Ureter (tissue), 1 donor: Measurements from ENCODE around the gene POLR2B. TPM values are rescaled to one million over a fixed set of nuclear protein-coding genes. Genes with fewer than 3 reads are reported as not detected.
A peak's percentile ranks its signal among the peaks of the same experiment; 100 is the strongest.
"Not testable (repeated sequence)": the region's sequence is repeated elsewhere in the genome, so short reads cannot be mapped to it uniquely, and the experiment has no call there.

Source experiments
- DNase-seq: peaks from one replicate; pipeline ENCODE4 v3.0.0-alpha.2; 2020; ENCODE audit warnings: low spot score
- total RNA-seq: library from RNA; stranded (reverse); gene quantifications from one replicate; pipeline ENCODE4 v1.2.4, GENCODE V29; 2023
- donor health status: DM: yes; HTN: yes; CAD: no.

Gene POLR2B
- 84.2 TPM for total RNA-seq

DNA sequence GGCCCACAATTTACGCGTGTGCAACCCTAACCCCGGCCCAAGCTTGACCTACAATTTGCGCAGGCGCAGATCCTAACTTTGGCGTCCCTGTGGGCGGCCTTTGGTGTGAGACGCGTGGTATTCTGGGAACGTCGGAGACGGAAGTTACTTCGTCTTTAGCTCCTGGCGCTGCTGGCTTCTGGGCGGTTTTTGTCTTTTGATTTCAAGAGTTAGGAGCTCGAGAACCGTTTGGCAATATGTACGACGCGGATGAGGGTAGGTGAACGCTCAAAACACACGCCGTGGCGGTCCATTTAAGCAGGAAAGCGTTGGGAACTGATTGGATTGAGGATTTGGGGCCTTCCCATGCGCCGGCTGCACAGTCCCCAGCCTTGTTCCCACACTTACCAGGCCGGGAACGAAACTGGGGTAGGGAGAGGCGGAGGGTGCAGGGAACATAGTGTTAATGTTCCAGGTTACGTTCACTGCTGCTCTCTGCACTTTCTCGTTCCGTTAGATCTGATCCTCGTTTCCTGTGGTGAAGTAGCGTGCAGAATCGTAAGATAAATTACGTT, at the start of gene POLR2B:
Gene POLR2B (plus strand): TSS at position 147 of the 554 bp plus-strand sequence. CDS start 90 bp downstream, at position 237.
- DNase-seq: peak; percentile 96

DNA sequence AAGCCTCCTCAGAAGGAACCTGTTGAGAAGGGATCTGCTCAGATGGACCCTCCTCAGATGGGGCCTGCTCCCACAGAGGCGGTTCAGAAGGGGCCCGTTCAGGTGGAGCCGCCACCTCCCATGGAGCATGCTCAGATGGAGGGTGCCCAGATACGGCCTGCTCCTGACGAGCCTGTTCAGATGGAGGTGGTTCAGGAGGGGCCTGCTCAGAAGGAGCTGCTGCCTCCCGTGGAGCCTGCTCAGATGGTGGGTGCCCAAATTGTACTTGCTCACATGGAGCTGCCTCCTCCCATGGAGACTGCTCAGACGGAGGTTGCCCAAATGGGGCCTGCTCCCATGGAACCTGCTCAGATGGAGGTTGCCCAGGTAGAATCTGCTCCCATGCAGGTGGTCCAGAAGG, 48.1 kb upstream of the POLR2B start:
- DNase-seq: no peak

DNA sequence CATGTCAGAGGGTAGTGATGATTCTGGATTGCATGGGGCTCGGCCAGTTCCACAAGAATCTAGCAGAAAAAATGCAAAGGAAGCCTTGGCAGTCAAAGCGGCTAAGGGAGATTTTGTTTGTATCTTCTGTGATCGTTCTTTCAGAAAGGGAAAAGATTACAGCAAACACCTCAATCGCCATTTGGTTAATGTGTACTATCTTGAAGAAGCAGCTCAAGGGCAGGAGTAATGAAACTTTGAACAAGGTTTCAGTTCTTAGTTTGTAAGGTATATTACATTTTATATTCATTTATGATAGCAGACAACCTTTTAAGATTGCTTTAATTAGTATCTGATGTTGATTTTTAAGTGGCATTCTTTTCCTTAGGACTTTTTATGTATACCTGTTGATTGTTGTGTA, 46.8 kb upstream of the POLR2B start:
- DNase-seq: no peak

DNA sequence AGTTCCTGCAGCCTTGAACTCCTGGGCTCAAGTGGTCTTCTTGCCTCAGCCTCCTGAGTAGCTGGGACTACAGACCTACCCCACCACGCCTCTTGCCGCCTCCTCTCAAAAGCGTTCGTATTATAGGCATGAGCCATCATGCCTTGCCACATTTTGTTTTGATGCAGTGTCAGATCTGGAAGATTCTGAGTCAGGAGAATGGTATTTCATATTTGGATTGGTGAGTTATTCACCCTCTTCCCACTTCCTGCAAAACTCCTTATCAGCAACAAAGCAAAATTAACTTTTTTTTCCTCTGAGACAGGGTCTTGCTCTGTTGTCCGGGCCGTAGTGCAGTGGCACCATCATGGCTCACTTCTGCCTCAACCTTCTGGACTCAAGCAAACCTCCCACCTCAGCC, 41.4 kb upstream of the POLR2B start:
- no peak for DNase-seq

DNA sequence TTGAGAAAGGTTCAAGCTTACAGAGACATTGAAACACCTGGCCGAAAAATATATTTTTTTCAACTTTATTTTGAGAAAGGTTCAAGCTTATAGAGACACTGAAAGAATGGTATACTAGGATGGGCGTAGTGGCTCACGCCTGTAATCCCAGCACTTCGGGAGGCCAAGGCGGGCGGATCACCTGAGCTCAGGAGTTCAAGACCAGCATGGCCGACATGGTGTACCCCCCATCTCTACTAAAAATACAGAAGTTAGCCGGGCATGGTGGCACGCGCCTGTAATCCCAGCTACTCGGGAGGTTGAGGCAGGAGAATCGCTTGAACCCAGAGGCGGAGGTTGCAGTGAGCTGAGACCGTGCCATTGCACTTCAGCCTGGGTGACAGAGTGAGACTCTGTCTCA, 38.9 kb upstream of the POLR2B start:
- DNase-seq: not testable (repeated sequence)

DNA sequence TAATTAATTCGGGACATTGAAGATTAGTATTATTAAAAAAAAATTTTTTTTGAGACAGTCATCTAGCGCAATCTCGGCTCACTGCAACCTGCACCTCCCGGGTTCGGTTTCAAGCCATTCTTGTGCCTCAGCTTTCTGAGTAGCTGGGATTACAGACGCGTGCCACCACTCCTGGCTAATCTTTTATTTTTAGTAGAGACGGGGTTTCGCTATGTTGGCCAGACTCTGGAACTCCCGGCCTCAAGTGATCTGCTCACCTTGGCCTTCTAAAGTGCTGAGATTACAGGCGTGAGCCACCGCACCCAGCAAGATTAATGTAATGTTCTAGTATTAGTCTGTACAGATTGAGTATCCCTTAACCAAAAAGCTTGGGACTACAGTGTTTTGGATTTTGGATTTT, 38.3 kb upstream of the POLR2B start:
- no peak for DNase-seq

DNA sequence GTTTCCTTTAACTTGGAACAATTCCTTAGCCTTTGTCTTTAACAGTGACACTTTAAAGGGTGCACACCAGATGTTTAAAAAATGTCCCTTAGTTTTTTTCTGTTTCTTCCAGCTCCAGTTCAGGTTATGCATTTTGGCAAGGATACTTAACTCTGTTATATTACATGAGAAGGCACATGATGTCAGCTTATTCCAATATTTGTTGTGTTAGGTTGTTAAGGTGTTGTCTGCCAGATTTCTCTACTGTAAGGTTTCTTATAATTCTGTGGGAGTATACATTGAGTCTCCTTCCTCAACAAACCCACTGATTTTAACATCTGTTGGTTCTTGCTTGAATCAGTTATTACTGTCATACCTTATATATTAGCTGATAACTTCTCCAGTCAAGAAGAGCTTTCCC, 37.7 kb upstream of the POLR2B start:
- no peak for DNase-seq

DNA sequence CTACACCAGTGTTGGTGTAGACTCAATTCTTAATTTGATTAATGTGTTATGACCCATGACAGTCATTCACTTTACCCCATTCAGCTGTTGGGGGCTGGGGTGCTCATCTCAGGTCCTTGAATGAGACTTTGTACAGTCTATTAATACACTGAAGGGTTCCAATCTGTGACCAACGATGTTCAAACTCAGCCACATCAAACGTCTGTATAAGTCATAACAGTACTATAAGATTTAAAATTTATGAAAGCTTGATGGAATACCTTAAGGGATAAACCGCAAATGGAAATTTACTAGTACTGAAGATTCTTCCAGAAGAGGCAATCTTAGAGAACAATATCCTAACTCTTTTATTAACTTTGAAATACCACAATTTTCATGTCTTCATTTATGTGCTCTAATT, 37.3 kb upstream of the POLR2B start:
- no peak for DNase-seq

DNA sequence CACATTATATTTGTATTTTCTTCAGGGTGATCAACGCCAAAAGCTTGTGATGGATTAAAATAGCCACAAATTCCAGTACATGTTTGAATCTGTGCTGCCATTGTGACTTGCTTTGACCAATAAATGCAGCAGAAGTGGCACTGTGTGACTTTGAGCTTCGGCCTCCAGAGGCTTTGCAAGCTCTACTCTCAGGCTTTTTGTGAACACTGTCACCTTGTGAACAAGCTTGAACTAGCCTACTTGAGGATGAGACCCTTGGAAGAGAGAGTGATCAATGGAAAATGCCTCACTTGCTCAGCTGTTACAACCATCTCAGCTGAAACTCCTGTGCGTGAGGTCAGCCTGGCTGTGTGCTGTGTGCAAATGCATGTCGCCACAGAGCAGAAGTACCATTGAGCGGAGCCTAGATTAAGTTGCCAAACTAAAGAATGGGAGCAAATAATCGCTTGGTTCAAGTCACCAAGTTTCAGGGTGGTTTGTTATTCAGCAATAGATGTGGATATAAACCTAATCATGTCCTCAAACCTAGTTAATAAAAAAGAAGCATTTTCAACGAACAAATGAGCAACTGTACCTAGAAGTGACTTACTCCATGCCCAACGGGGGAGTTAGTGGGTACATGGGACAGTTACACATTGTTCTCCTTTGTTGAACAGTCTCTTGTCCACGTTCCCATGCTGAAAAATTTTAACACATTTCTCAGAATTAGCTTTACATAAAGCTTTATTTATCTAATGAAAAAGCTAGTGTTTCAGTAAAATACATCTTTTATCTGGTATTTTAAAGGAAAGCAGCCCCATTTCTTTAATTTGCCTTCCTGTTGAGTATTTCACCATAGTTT, 24.8 kb upstream of the POLR2B start:
- DNase-seq: no peak

DNA sequence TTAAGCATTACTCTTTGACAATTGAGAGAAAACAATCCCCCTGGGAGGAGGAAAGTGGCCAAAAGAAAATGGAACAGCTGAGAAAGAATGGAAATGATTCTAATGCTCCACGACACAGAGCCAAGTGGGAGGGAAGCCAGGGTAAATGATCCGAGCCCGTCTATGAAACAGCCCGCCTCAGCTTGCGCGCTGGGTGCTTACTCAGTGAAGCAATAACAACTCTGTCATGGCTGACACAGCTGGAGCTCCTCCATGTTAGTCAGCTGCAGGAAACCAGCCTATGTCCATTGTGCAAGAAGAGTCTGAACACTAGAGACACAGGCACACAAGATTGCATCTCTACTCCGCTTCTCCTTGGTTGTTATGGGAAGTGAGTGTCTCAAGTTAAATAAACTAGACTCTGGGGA, 20.6 kb upstream of the POLR2B start:
- DNase-seq: peak; percentile 81

DNA sequence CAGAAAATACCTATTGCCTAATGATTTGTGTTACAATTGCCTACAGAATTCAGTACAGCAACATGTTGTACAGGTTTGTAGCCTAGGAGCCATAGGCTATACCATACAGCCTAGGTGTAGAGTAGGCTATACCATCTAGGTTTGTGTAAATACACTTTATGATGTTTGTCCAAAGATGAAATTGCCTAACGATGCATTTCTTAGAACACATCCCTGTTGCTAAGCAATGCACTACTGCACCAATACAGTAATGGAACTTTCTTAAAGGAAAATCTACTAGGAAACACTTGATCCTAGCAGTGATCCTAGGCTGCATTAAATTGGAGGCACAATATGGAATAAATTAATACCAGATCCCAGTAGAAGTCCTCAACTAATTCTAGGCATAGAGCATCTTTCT, 19.6 kb upstream of the POLR2B start:
- DNase-seq: no peak

DNA sequence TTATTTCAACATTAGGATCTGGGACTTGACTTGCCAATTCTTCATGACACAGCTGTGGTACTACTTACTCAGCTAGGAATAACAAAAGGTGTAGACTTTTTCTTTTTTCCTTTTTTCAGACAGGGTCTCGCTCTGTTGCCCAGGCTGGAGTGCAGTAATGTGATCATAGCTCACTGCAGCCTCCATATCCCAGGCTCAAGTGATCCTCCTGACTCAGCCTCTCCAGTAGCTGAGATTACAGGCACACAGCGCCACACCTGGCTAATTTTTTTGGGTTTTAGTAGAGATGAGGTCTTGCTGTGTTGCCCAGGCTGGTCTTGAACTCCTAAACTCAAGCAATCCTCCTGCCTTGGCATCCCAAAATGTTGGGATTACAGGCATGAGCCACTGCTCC, 17.6 kb upstream of the POLR2B start:
- DNase-seq: no peak

DNA sequence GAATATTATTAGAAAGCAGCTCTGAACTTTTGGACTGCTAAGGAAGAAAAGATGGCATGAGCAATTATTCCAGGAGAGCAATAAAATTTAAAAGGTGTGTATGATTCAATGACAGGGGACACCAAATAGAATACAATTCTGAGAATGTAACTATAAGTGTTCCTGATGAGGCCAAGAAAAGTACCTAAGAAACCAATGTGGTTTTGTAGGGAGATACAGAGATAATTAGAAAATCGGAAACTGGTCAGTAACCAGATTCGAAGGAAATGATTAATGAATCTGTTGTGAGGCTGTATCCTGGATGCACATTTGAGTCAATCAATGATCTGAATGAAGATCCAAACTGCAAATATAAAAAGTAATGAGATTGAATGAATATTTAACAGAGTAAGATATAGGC, 7.3 kb upstream of the POLR2B start:
- no peak for DNase-seq

DNA sequence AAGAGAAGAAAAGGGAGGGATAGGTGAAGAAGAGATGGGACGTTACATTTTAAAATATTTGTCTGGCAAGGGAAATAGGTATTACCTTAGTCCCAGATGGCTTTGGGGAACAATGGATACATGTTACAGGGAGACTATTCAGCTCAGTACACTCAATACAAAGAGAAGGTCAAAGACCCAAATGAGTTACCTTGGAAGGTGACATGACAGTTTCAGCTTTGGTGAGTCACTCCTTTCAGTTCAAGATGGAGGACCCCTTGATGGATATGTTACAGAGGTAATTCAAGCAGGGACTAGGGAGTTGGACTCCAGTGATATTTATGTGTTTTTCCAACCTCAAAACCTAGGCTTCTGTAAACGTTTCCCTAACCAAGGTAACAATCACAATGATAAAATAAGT, 6.3 kb upstream of the POLR2B start:
- no peak for DNase-seq

DNA sequence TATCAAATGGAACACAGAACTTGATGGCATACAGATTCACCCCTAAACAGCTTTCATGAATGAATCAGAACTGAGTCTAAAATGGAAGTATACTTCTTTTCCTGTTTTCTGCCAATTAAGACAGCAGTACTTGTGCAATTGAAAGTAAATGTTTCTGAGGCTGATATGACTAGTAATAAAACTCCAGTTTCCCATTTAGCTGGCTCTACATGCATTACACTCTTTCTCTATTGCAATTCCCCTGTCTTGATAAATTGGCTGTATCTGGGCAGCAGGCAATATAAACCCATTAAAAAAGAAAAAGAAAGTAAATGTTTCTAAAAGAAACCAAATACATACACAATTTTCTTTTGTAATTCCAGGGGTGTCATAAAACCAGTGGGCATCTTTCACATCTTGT, 5.9 kb upstream of the POLR2B start:
- DNase-seq: no peak

DNA sequence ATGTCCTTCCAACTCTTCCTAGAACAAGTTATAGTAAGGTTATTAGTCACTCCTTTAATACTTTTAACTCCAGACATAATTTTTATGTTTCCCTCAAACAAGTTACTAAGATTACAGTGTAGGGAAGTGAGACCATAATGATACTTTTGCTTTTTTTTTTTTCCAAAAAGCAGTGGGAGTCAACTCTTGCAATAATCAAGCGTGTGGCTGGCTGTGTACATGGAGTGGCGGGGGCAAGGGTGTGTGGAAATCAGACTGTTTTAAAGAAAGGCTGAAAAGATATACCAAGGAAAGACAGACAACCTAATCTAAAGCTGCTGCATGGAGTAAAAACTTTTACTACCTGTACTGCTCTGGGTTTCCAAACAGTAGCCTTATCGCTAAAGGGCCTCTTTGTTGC, 5.4 kb upstream of the POLR2B start:
- DNase-seq: no peak

DNA sequence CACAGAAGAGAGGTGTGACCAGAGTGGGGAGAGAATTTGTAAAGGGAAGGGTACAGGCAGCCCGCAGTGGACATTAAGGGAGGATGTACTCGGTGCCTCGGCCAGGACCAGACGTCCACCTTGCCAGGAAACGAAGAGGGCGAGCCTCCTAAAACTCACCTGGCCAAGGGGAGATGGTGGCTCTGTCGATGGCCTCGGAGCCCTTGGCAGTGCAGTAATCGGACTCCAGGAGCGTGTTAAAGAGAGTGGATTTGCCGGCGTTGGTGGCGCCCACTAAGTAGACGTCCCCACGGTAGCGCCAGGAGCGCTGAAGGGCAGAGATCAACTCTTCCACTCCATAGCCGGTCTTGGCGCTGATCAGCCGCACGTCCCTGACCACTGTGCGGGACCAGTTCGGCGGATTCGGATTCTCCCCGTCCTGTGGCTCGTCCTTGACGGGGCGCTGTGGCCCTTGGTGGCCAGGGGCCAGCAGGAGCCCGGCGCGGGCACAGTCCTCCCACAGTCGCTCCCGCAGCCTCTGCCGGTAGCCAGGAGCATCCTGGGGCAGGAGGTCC, 2.3 kb upstream of the POLR2B start:
- no peak for DNase-seq

DNA sequence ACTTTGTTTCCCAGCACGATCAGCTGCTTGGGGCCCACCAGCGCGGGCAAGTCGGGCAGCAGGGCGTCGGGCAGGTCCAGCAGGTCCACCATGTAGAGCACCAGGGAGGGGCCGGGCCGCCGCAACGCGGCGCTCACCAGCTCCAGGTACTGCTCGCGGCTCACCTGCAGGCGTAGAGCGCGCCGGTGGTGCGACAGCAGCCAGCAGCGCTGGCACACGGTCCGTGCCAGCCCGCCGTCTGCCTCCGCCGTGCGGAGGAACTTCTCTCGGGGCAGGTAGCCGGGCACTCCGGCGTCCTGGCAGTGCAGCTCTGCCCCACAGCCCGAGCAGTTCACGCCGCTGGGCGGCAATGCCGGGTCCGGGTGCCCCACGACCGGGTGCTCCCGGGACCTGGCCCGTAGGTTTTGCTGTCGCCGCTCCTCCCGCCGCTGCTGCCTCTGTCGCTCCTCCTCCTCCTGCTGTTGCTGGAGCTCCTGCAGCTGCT, 1.8 kb upstream of the POLR2B start:
- DNase-seq: peak; percentile 73

DNA sequence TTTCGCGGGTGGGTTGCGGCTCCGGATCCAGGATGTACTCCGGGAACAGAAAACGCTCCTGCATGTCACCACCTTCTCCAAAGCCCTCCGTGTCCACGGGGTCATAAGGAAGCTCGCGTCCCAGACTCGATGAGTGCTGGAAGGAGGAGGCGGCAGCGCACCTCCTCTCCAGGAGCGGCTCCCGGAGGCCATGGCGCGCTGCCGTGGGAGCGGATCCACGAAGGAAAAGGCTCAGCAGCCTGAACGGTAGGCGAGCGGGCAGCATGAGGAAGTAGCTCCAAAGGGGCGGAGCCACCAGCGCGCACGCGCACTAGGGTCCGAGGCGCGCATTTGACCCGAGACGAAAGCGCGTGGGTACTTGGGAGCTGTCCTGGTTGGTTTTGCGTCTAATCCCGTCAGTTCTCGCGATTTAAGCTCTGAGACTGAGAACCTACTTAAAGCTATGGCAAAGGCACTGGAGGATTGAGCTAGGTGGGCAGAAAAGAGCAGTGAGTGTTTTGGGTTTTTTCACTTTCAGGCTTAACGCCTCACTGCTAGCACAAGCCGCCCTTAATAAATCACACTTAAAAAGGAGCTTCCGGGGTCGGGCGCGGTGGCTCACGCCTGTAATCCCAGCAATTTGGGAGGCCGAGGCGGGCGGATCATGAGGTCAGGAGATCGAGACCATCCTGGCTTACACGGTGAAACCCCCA, 1.2 kb upstream of the POLR2B start, which contains the start of gene NOA1:
Gene NOA1 (minus strand): TSS at position 286 of the 692 bp plus-strand sequence. CDS start 21 bp downstream, at position 265.
- DNase-seq: peak; percentile 98

DNA sequence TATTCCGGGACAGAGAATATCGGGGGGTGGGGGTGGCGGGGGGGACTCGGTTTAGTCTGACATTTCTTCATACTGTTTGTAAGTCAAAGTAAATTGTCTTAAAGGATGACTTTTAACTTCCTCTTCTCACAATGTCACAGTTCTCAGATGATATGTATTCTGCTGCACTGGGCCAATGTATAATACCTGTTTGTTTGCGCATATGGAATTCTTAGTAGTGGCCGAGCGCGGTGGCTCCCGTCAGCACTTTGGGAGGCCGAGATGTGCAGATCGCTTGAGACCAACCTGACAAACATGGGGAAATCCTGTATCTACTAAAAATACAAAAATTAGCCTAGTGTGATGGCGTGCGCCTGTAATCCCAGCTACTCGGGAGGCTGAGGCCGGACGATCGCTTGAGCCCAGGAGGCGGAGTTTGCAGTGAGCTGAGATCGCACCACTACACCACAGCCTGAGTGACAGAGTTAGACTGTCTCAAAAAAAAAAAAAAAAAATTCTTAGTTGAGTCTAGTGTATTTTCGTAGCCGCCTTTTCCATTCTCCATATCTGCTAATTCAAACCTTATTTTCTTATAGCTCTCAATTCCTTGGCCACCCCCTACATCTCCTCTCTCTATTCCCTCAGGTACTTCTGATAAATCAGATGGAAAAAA, 851 bp downstream of the POLR2B start:
- no peak for DNase-seq

DNA sequence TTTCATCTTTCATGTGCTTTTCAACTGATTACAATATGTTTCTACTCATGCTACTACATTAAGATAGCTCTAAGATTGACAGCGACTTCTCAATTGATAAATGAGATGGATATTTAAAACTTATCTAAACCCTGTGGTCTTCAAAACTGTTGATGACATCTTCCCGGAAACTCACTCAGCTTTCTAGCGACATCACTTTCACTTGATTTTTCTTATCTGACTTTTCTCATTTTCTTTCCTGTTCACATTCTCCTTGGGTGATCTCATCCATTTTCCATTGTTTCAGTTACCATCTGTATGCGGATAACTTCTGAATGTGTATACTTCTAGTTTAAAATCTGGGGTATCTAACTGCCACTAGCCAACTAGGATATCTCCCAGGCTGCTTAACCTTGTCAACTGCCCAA, 3.1 kb downstream of the POLR2B start:
- no peak for DNase-seq

DNA sequence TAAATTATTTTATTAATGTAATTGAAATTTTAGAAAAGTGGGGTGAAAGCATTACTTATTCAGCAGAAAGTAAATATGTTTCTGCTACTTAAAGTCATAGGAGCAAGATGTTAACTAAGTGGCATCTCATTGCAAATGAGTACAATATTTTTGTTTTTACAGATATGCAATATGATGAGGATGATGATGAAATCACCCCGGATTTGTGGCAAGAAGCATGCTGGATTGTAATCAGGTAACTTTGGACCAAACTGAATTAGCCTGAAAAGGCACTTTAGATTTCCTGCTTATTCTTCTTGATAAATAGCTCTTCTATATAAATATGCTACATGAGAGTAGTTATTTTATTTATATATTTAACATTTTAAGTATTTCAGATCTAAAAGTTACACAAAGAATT, 7.5 kb downstream of the POLR2B start:
- no peak for DNase-seq
